Stomach (tissue), 4 donors: ENCODE measurements around the gene RIC8A.

Source experiments
- CTCF ChIP-seq, 7 experiments: fragments of 450-650 bp in 4 of 7; fragments of 200-600 bp in 3 of 7; sonication (generic) in 3 of 7; IDR thresholded peaks; one replicate each; pipeline ENCODE4 v1.5.1; 2016 to 2019; ENCODE audit warnings: antibody characterized with exemption in 7 of 7, control low read depth in 2 of 7, mild to moderate bottlenecking in 1 of 7
- EP300 ChIP-seq: sonication (generic); formaldehyde crosslinking; IDR thresholded peaks from one replicate; pipeline ENCODE4 v1.6.1; 2017; ENCODE audit warnings: antibody characterized with exemption

GRCh38 chr11:204587-205109 is 2.9 kb upstream of the RIC8A start:
- no peak for TF ChIP-seq EP300
- no peak for TF ChIP-seq CTCF (IDR thresholded peaks at IDR 0.05)
